Colonic mucosa (tissue), 4 donors: ENCODE data around the gene TNFAIP6. TPM values are rescaled to one million over a fixed set of nuclear protein-coding genes. Genes with fewer than 3 reads are reported as not detected.
"Not testable (repeated sequence)": the region's sequence is repeated elsewhere in the genome, so short reads cannot be mapped to it uniquely, and the experiment has no call there.

Experiments
- DNase-seq: peaks from one replicate; pipeline ENCODE4 v3.0.0-alpha.2; 2020
- H3K27ac ChIP-seq: fragments of 200-600 bp; one replicate; pipeline ENCODE4 v1.8.0; 2021
- H3K27me3 ChIP-seq: fragments of 200-600 bp; one replicate; pipeline ENCODE4 v1.8.0; 2021
- H3K36me3 ChIP-seq: fragments of 200-600 bp; one replicate; pipeline ENCODE4 v1.8.0; 2021
- H3K4me1 ChIP-seq: fragments of 200-600 bp; one replicate; pipeline ENCODE4 v1.8.0; 2021; ENCODE audit warnings: mild to moderate bottlenecking
- H3K4me3 ChIP-seq: fragments of 200-600 bp; one replicate; pipeline ENCODE4 v1.8.0; 2021
- H3K9ac ChIP-seq, 2 donors: one replicate each; pipeline ENCODE4 v1.7.0; 2013; ENCODE audit warnings: control low read depth in 2 of 2, low read depth in 2 of 2, low read length in 2 of 2
- H3K9me3 ChIP-seq: fragments of 200-600 bp; one replicate; pipeline ENCODE4 v1.8.0; 2021
- intact Hi-C: fragments of 100-400 bp; cut with DNase I; formaldehyde crosslinking; loops from one replicate; pipeline ENCODE4 v1.14.1; 2022
- total RNA-seq, 2 donors: library from RNA; stranded (reverse); fragmentation: NEBNext Ultra II Directional in 1 of 2; extraction: Animal tissue kit (Norgen Biotek cat#: 25700) in 1 of 2; gene quantifications; one replicate each; pipeline ENCODE4 v1.2.1, GENCODE V29; 2021
- TF ChIP-seq, protein P1 (sequence below): fragments of 200-600 bp; IDR thresholded peaks from one replicate; pipeline ENCODE4 v1.8.0; 2022; ENCODE audit warnings: antibody characterized with exemption, mild to moderate bottlenecking
- donor health status: healthy.
- donor health status: DM: no; HTN: no; CAD: no.
- donor health status: DM: no; HTN: no; CAD: no.

Gene TNFAIP6
- total RNA-seq, 2 donors from 2014 or later = 0.57 to 2.4 TPM

DNA sequence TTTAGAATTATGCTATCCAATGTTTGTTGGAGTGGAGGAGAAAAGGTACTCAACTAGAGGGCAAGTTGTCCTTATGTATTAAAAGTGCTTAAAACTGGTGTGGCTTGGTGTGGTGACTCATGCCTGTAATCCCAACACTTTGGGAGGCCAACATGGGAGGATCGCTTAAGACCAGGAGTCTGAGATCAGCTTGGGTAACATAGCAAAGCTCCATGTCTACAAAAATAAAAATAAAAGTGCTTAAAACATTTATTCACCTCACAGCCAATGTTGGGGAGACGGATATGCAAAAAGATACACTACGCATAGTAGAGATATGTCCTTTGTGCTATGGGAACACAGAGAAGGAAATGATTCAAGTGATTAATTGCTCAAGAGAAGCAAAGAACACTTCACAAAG is 19.3 kb upstream of the TNFAIP6 start:
- Histone ChIP-seq H3K36me3 (no peaks in the 10 kb centered on the region), H3K4me3 (no peak overlapping the region), H3K9me3 (no peaks in the 10 kb centered on the region), H3K27me3 (no peaks in the 10 kb centered on the region), H3K4me1 (no peaks in the 10 kb centered on the region), H3K27ac (no peak overlapping the region), H3K9ac (no peak overlapping the region)
- TF ChIP-seq, protein P1, sequence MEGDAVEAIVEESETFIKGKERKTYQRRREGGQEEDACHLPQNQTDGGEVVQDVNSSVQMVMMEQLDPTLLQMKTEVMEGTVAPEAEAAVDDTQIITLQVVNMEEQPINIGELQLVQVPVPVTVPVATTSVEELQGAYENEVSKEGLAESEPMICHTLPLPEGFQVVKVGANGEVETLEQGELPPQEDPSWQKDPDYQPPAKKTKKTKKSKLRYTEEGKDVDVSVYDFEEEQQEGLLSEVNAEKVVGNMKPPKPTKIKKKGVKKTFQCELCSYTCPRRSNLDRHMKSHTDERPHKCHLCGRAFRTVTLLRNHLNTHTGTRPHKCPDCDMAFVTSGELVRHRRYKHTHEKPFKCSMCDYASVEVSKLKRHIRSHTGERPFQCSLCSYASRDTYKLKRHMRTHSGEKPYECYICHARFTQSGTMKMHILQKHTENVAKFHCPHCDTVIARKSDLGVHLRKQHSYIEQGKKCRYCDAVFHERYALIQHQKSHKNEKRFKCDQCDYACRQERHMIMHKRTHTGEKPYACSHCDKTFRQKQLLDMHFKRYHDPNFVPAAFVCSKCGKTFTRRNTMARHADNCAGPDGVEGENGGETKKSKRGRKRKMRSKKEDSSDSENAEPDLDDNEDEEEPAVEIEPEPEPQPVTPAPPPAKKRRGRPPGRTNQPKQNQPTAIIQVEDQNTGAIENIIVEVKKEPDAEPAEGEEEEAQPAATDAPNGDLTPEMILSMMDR = no peak
- intact Hi-C loops = no loop called here
- no peak for DNase-seq

DNA sequence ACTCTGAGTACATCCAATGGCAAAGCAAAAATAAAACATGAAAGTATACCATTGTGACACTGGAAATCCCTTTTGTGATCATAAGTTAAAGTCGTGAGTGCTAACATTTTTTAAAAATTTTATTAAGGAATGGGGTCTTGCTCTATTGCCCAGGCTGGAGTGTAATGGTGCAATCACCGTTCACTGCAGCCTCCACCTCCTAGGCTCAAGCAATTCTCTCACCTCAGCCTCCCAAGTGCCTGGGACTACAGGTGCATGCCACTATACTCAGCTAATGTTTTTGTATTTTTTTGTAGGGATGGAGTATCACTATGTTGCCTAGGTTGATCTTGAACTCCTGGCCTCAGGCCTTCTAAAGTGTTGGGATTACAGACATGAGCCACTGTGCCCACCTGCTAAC is 14.3 kb upstream of the TNFAIP6 start:
- H3K27ac ChIP-seq = no peak overlapping the region
- no peak overlapping the region for H3K4me3 ChIP-seq
- no peaks in the 10 kb centered on the region for H3K36me3 ChIP-seq
- TF ChIP-seq, protein P1 = no peak
- no peak overlapping the region for H3K9ac ChIP-seq
- DNase-seq = no peak
- no peaks in the 10 kb centered on the region for H3K9me3 ChIP-seq
- intact Hi-C loops = no loop called here
- no peaks in the 10 kb centered on the region for H3K4me1 ChIP-seq
- H3K27me3 ChIP-seq = no peaks in the 10 kb centered on the region

DNA sequence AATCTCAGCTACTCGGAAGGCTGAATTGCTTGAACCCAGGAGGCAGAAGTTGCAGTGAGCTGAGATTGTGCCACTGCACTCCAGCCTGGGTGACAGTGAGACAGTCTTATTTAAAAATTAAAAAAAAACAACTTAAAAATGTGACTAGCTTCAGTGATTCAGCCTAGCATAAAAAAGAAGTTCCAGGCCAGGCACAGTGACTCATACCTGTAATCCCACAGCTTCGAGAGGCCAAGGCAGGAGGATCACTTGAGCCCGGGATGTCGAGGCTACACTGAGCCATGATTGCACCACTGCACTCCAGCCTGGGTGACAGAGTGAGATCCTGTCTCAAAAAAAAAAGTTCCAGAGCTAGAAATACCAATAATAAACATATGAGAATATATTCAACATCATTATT is 13.2 kb upstream of the TNFAIP6 start:
- H3K36me3 ChIP-seq, H3K9me3 ChIP-seq, DNase-seq, H3K9ac ChIP-seq, intact Hi-C loops, H3K4me3 ChIP-seq, H3K27ac ChIP-seq, H3K27me3 ChIP-seq, H3K4me1 ChIP-seq: not testable (repeated sequence)

DNA sequence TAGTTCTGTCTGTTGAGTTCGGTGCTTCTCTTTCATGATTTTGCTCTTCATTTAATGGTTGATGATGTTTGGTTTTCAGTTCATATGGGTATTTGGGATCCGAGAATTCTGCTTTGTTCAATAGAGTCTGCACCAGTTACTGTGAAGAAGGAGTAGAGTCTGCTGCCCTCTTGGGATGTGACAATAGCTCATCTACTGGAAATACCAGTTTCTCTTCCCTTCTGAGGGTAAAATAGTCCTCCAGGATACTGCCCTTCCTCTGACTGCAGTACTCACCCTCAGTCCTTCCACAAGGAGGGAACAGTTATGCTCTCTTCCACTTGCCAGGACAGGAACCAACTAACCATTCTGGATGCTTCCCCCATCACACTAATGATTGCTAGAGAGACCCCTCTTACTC is 12.5 kb upstream of the TNFAIP6 start:
- H3K9ac ChIP-seq = no peak overlapping the region
- no peaks in the 10 kb centered on the region for H3K36me3 ChIP-seq
- no peaks in the 10 kb centered on the region for H3K4me1 ChIP-seq
- H3K4me3 ChIP-seq = no peak overlapping the region
- no peak for DNase-seq
- no peaks in the 10 kb centered on the region for H3K9me3 ChIP-seq
- H3K27me3 ChIP-seq = no peaks in the 10 kb centered on the region
- TF ChIP-seq, protein P1 = no peak
- no peak overlapping the region for H3K27ac ChIP-seq
- intact Hi-C loops = no loop called here

DNA sequence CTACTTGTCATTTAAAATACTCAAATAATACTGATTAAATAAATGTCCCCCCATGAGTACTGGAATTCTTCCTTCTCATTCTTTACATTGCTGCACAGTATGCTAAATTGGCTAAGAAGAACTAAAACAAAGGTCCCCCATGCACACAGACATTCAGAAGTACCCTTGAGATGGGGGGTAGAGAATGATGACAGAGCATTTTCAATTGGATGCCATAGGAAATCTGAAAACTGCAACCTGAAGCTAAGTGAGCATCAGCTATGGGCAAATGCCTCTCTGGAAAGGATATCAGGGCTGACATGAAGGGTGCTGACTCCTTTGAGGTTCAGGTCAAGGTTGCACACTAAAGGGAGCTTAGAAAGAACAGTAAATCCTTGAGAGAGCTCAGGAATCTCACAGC is 10.1 kb upstream of the TNFAIP6 start:
- intact Hi-C loops = no loop called here
- Histone ChIP-seq H3K9ac (no peak overlapping the region), H3K9me3 (no peaks in the 10 kb centered on the region)

DNA sequence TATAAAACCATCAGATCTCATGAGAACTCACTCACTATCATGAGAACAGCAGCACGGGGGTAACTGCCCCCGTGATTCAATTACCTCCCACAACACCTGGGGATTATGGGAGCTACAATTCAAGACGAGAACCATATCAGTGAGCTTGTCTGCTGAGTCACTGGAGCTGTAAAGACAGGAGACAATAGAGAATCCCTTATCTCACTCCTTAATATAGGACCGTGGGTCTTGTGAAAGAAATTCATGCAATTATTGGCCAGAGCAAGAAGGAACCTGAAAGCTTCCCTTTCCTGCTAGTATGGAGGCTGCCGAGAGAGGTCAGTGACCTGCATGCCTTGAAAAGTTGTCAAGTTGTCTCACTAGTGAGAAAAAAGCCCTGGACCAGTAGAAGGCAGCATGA is 9.5 kb upstream of the TNFAIP6 start:
- Histone ChIP-seq H3K4me3 (no peak overlapping the region), H3K27me3 (no peaks in the 10 kb centered on the region), H3K4me1 (no peaks in the 10 kb centered on the region), H3K36me3 (no peaks in the 10 kb centered on the region), H3K9ac (no peak overlapping the region), H3K27ac (no peak overlapping the region), H3K9me3 (no peaks in the 10 kb centered on the region)
- no peak for DNase-seq
- TF ChIP-seq, protein P1 = no peak
- intact Hi-C loops = no loop called here

More for the DNA sequence above, 10.1 kb upstream of the TNFAIP6 start:
- no peaks in the 10 kb centered on the region for H3K36me3 ChIP-seq
- DNase-seq = no peak
- no peaks in the 10 kb centered on the region for H3K4me1 ChIP-seq
- TF ChIP-seq, protein P1 = no peak
- no peaks in the 10 kb centered on the region for H3K27me3 ChIP-seq
- H3K4me3 ChIP-seq = no peak overlapping the region
- no peak overlapping the region for H3K27ac ChIP-seq
